Measurements from ENCODE around the gene GIGYF2.
A peak's percentile ranks its signal among the peaks of the same experiment; 100 is the strongest.

The GIGYF2 gene

DNA sequence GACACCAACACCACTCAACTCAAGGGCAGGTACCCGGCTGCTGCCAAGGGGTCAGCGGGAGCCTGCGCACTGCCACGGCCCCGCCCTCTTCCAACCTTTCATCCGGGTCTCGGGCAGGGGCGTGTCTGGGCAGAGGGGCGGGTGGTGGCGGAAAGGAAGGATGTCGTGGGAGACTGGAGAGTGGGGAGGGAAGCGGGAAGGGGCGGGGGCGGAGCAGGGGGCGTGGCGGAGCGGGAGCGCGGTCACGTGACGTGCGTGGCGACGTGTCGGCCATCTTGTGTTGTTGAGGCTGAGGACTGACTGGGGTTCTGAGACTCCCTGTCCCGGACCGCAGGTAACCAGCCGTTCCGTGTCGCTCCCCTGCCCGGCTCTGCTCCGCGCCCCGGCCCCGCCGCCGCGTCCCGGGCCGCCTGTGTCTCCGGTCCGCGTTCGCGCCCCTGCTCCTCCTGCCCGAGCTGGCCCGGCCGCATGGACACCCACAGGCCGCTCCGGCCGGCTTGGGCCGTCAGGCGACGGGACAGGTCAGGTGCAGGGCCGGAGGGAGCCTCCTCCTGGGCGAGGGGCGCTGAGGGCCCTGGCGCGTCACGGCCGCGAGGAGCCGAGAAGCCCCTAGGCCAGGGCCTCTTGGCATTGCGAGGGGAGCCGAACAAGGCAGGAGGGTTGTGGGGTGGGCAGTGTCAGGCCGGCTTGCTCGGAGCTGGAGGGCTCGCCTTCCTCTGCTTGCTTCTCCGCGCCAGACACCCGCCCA lies at the start of gene GIGYF2:
TSS of gene GIGYF2 (plus strand) at position 273 of the 748 bp plus-strand sequence. CDS start 37,867 bp downstream, outside the sequence.
- no peak for TF ChIP-seq Cebpa-rat (IDR thresholded peaks at IDR 0.05)
- Histone ChIP-seq H3K27me3 (no peaks in the 10 kb centered on the region), H3K4me1 (peaks cover 24 to 37% (median 29%) of the 10 kb centered on the region in 10 experiments), H3K9me3 (replicated peaks in 1 of 11) (no peaks in the 10 kb centered on the region), H3K4me3 (peak within 1 kb of the TSS; percentile 80 to 100 (median 94)), H4K20me1 (peaks cover 0 to 39% (median 17%) of the 10 kb centered on the region in 11 experiments; a peak in 14 of 22 replicates), H3K9ac (peak within 1 kb of the TSS; percentile 88 to 97 (median 96)), H3K27ac (peak within 1 kb of the TSS; percentile 85 to 96 (median 91)), H3K4me2 (peak within 1 kb of the TSS; percentile 83 to 97 (median 89)), H3K36me3 (peaks cover 4 to 24% (median 12%) of the 10 kb centered on the region in 11 experiments; a peak in 19 of 22 replicates)

DNA sequence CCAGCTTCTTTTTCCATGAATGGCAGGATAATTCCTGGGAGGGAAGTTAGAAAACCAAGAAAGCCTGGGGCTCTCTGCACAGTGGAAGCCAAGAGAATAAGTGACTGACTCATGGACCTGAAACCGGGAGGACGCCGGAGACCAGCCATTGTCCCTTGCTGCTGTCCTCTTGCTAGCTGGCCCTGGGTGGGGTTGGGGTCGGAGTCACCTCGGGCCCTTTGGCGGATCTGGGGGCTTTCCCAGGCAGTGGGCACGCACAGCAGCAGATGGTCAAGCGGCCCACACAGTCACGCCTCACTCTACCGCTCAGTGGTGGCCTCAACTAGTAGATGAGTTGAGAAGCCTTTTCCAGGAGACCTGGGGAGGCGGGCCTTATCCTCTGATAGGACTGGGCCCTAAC lies 48.1 kb upstream of the GIGYF2 start:
- no peak for TF ChIP-seq Cebpa-rat (IDR thresholded peaks at IDR 0.05)
- no peak overlapping the region for H3K9ac ChIP-seq
- H3K36me3 ChIP-seq: no peaks in the 10 kb centered on the region

GRCh38 chr2:232652505-232652851 lies 44.7 kb upstream of the GIGYF2 start:
- no peak for TF ChIP-seq Cebpa-rat (IDR thresholded peaks at IDR 0.05)
- no peaks in the 10 kb centered on the region for H4K20me1 ChIP-seq
- no peaks in the 10 kb centered on the region for H3K9me3 ChIP-seq (replicated peaks in 1 of 11)
- no peaks in the 10 kb centered on the region for H3K36me3 ChIP-seq
- no peak overlapping the region for H3K4me3 ChIP-seq
- no peak overlapping the region for H3K27ac ChIP-seq
- no peak overlapping the region for H3K4me2 ChIP-seq
- H3K27me3 ChIP-seq: no peaks in the 10 kb centered on the region
- no peak overlapping the region for H3K9ac ChIP-seq
- H3K4me1 ChIP-seq: no peaks in the 10 kb centered on the region

More for the DNA sequence above, 48.1 kb upstream of the GIGYF2 start:
- no peaks in the 10 kb centered on the region for H3K27me3 ChIP-seq
- no peaks in the 10 kb centered on the region for H3K9me3 ChIP-seq (replicated peaks in 1 of 11)
- H3K4me3 ChIP-seq: no peak overlapping the region
- no peak overlapping the region for H3K27ac ChIP-seq
- H3K4me2 ChIP-seq: no peak overlapping the region
- no peaks in the 10 kb centered on the region for H4K20me1 ChIP-seq
- no peaks in the 10 kb centered on the region for H3K4me1 ChIP-seq

DNA sequence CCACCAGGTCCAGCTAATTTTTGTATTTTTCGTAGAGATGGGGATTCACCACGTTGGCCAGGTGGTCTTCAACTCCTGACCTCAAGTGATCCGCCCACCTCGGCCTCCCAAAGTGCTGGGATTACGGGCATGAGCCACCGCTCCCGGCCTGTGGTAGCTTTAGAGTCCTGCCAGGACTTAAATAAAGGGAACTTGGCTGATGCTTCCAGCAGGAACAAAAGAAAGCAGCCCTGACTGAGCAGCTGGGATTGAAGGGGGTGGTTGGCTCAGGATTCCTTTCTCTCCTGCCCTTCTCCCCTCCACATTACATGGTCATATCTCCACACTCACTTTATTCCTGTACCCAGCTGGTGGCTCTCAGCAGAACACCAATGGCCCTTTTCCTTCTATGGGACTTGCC lies 43.7 kb upstream of the GIGYF2 start:
- Histone ChIP-seq H3K27me3 (no peaks in the 10 kb centered on the region), H4K20me1 (no peaks in the 10 kb centered on the region), H3K4me2 (no peak overlapping the region), H3K4me1 (no peaks in the 10 kb centered on the region), H3K36me3 (no peaks in the 10 kb centered on the region), H3K27ac (no peak overlapping the region), H3K9me3 (replicated peaks in 1 of 11) (no peaks in the 10 kb centered on the region), H3K4me3 (no peak overlapping the region), H3K9ac (no peak overlapping the region)
- no peak for TF ChIP-seq Cebpa-rat (IDR thresholded peaks at IDR 0.05)

GRCh38 chr2:232655392-232655791 lies 41.7 kb upstream of the GIGYF2 start:
- H3K9me3 ChIP-seq (replicated peaks in 1 of 11): no peaks in the 10 kb centered on the region
- H3K27ac ChIP-seq: no peak overlapping the region
- no peaks in the 10 kb centered on the region for H3K4me1 ChIP-seq
- TF ChIP-seq Cebpa-rat (IDR thresholded peaks at IDR 0.05): no peak
- no peak overlapping the region for H3K4me2 ChIP-seq
- H3K36me3 ChIP-seq: no peaks in the 10 kb centered on the region
- no peak overlapping the region for H3K4me3 ChIP-seq
- H3K27me3 ChIP-seq: no peaks in the 10 kb centered on the region
- no peak overlapping the region for H3K9ac ChIP-seq
- no peaks in the 10 kb centered on the region for H4K20me1 ChIP-seq

DNA sequence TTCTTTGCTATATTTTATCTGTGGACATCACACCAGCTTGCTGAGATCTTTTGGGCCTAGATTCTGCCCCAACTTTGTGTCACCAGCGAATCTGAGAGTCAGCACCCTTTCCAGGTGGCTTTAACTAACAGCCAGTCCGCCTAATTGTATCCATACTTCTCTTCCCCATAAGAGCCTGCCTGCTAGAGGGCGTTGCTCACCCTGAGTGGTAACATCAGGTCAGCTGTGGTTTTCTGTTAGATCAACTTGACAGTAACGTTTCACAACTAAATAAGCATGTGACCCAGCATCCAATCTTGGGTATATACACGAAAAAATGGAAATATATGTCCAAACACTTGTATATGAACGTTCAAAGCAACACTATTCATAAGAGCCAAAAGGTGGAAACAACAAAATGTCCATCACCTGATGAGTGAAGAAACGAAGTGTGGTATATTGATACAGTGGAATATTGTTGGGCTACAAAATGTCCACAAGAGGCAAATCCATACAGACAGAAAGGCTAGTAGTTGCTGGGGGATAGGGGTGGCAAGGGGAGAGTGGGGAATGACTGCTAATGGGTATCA lies 38.8 kb upstream of the GIGYF2 start:
- Histone ChIP-seq H3K4me1 (no peaks in the 10 kb centered on the region), H3K4me3 (no peak overlapping the region), H3K9me3 (replicated peaks in 1 of 11) (no peaks in the 10 kb centered on the region), H3K4me2 (no peak overlapping the region), H3K36me3 (no peaks in the 10 kb centered on the region), H3K27me3 (no peaks in the 10 kb centered on the region), H4K20me1 (no peaks in the 10 kb centered on the region), H3K27ac (no peak overlapping the region), H3K9ac (no peak overlapping the region)
- no peak for TF ChIP-seq Cebpa-rat (IDR thresholded peaks at IDR 0.05)

DNA sequence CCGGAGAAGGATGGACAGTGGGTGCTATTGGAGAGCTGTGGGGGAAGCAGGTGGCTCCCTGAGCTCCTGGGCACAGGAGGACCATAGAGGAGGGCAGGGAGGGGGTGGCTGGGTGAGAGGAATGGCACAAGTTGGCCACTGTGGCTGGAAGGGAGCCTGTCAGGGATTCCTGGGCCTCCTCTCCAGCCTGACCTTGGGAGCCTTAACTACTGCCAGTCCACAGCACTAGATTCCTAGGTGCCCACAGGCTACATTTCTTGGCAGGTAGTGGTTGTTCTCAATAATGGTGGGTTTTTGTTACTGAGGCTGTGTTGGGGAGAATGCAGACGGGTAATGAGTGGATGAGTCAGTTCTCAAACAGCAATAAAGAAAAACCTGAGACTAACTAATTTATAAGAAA lies 37.8 kb upstream of the GIGYF2 start:
- H3K4me3 ChIP-seq: no peak overlapping the region
- H4K20me1 ChIP-seq: no peaks in the 10 kb centered on the region
- TF ChIP-seq Cebpa-rat (IDR thresholded peaks at IDR 0.05): no peak
- no peaks in the 10 kb centered on the region for H3K9me3 ChIP-seq (replicated peaks in 1 of 11)
- no peak overlapping the region for H3K27ac ChIP-seq
- H3K9ac ChIP-seq: no peak overlapping the region
- H3K36me3 ChIP-seq: no peaks in the 10 kb centered on the region
- no peak overlapping the region for H3K4me2 ChIP-seq
- H3K4me1 ChIP-seq: no peaks in the 10 kb centered on the region
- H3K27me3 ChIP-seq: no peaks in the 10 kb centered on the region

DNA sequence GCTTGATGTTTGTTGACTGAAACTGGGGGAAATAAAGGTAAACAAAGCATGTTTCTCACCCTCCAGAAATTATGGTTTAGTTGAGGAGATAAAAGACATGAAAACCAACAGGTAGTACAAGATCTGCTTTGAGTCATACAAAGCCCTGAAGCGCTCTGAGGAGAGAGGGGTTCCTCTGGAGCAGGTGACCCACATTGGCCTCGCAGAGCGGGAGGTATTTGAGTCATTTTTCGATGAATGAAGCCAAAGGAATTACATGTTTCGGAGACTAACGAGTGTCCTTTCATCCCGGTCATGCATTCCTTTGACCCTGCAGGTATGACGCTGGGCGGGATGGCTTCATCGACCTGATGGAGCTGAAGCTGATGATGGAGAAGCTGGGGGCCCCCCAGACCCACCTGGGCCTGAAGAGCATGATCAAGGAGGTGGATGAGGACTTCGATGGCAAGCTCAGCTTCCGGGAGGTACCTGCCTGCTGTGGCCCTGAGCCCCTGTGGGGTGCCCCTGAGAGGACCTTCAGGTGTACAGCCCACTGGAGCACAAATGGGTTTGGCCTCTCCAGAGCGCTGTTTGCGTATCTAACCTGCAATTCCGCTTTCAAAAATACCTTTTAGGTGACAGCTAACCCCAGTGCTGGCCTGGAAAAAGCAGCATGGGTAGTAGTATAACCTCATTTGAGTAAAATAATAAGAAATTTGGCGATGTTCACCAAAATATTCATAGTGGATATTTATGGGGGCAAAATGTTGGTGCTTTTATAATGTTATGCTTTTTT lies 34.5 kb upstream of the GIGYF2 start:
- no peak overlapping the region for H3K27ac ChIP-seq
- no peaks in the 10 kb centered on the region for H3K9me3 ChIP-seq (replicated peaks in 1 of 11)
- no peak overlapping the region for H3K9ac ChIP-seq
- no peaks in the 10 kb centered on the region for H4K20me1 ChIP-seq
- no peak overlapping the region for H3K4me3 ChIP-seq
- H3K36me3 ChIP-seq: no peaks in the 10 kb centered on the region
- no peaks in the 10 kb centered on the region for H3K27me3 ChIP-seq
- no peak for TF ChIP-seq Cebpa-rat (IDR thresholded peaks at IDR 0.05)
- H3K4me1 ChIP-seq: no peaks in the 10 kb centered on the region
- H3K4me2 ChIP-seq: no peak overlapping the region

- no peak overlapping the region for H3K27ac ChIP-seq
- H3K9ac ChIP-seq: no peak overlapping the region
- no peak overlapping the region for H3K4me2 ChIP-seq
- H3K4me1 ChIP-seq: no peaks in the 10 kb centered on the region
- no peaks in the 10 kb centered on the region for H3K36me3 ChIP-seq
- no peak overlapping the region for H3K4me3 ChIP-seq
- TF ChIP-seq Cebpa-rat (IDR thresholded peaks at IDR 0.05): no peak
- H3K27me3 ChIP-seq: no peaks in the 10 kb centered on the region
- H4K20me1 ChIP-seq: no peaks in the 10 kb centered on the region
- H3K9me3 ChIP-seq (replicated peaks in 1 of 11): no peaks in the 10 kb centered on the region
Observed at GRCh38 chr2:232666051-232666805, 30.9 kb upstream of the GIGYF2 start.

All from BLaER1 treated with 17β-estradiol and CSF1 and Interleukin-3, amounts not matched to agents 10 nM and 100 nM (cell line).